ENCODE data around the gene LOXL4. TPM values are rescaled to one million over a fixed set of nuclear protein-coding genes. Genes with fewer than 3 reads are reported as not detected.

The LOXL4 gene
- total and polyA plus RNA-seq, 3 donors from 2014 or later = 14.0 to 38.2 (median 18.9) TPM

GRCh38 chr10:98276311-98276710 lies 8.3 kb upstream of the LOXL4 start:
- no peaks in the 10 kb centered on the region for H3K27me3 ChIP-seq
- 91 to 96% methylated on average over 3 of the region's 3 CpGs for WGBS, 2 donors
- H3K27ac ChIP-seq = no peak overlapping the region
- H3K36me3 ChIP-seq (ENCODE audit: low read depth, missing control alignments) = no peaks in the 10 kb centered on the region
- H3K4me1 ChIP-seq = no peaks in the 10 kb centered on the region
- intact Hi-C loops (cut with DNase I; ENCODE audit: low total_unique reads) = no loop called here
- no peak overlapping the region for H3K4me3 ChIP-seq
- H3K9me3 ChIP-seq = no peaks in the 10 kb centered on the region
- TF ChIP-seq CTCF (IDR thresholded peaks at IDR 0.05) = no peak
- TF ChIP-seq POLR2A (IDR thresholded peaks at IDR 0.05) = no peak
- no peak for DNase-seq

GRCh38 chr10:98274562-98274961 lies 6.6 kb upstream of the LOXL4 start:
- H3K4me3 ChIP-seq = no peak overlapping the region
- intact Hi-C loops (cut with DNase I; ENCODE audit: low total_unique reads) = no loop called here
- TF ChIP-seq POLR2A (IDR thresholded peaks at IDR 0.05) (no peak), CTCF (IDR thresholded peaks at IDR 0.05) (no peak)
- no peak overlapping the region for H3K27ac ChIP-seq
- H3K36me3 ChIP-seq (ENCODE audit: low read depth, missing control alignments) = no peaks in the 10 kb centered on the region
- DNase-seq = no peak
- no peaks in the 10 kb centered on the region for H3K9me3 ChIP-seq
- WGBS, 2 donors = 80 to 100% methylated on average over 3 of the region's 3 CpGs
- H3K4me1 ChIP-seq = peaks cover 4% of the 10 kb centered on the region
- H3K27me3 ChIP-seq = no peaks in the 10 kb centered on the region

GRCh38 chr10:98273057-98273850 lies 5.3 kb upstream of the LOXL4 start:
- Histone ChIP-seq H3K9me3 (no peaks in the 10 kb centered on the region), H3K27me3 (no peaks in the 10 kb centered on the region), H3K4me1 (peaks cover 14% of the 10 kb centered on the region), H3K27ac (no peak overlapping the region), H3K4me3 (no peak overlapping the region), H3K36me3 (ENCODE audit: low read depth, missing control alignments) (no peaks in the 10 kb centered on the region)
- TF ChIP-seq CTCF (IDR thresholded peaks at IDR 0.05) = no peak
- TF ChIP-seq POLR2A (IDR thresholded peaks at IDR 0.05) = no peak
- no peak for DNase-seq
- intact Hi-C loops (cut with DNase I; ENCODE audit: low total_unique reads) = no loop called here
- 82 to 87% methylated on average over 9 of the region's 9 CpGs for WGBS, 2 donors

GRCh38 chr10:98272656-98273055 lies 4.7 kb upstream of the LOXL4 start:
- intact Hi-C loops (cut with DNase I; ENCODE audit: low total_unique reads) = no loop called here
- H3K4me3 ChIP-seq = no peak overlapping the region
- no peaks in the 10 kb centered on the region for H3K9me3 ChIP-seq
- H3K4me1 ChIP-seq = peaks cover 14% of the 10 kb centered on the region
- DNase-seq = peak; percentile 7
- H3K27ac ChIP-seq = no peak overlapping the region
- 77 to 86% methylated on average over 10 of the region's 10 CpGs for whole genome bisulfite sequencing, 2 donors
- no peaks in the 10 kb centered on the region for H3K27me3 ChIP-seq
- no peaks in the 10 kb centered on the region for H3K36me3 ChIP-seq (ENCODE audit: low read depth, missing control alignments)
- TF ChIP-seq POLR2A (IDR thresholded peaks at IDR 0.05) (no peak), CTCF (IDR thresholded peaks at IDR 0.05) (no peak)

- TF ChIP-seq POLR2A (IDR thresholded peaks at IDR 0.05) = no peak
- no peak for TF ChIP-seq CTCF (IDR thresholded peaks at IDR 0.05)
- 67 to 75% methylated on average over 6 to 8 of the region's 8 CpGs for WGBS, 2 donors
- intact Hi-C loops (cut with DNase I; ENCODE audit: low total_unique reads) = no loop called here
- H3K27me3 ChIP-seq = no peaks in the 10 kb centered on the region
- no peak overlapping the region for H3K27ac ChIP-seq
- no peak overlapping the region for H3K4me3 ChIP-seq
- H3K9me3 ChIP-seq = no peaks in the 10 kb centered on the region
- DNase-seq = no peak
- H3K4me1 ChIP-seq = peaks cover 14% of the 10 kb centered on the region
- no peaks in the 10 kb centered on the region for H3K36me3 ChIP-seq (ENCODE audit: low read depth, missing control alignments)
These were observed 4.3 kb upstream of the LOXL4 start for GRCh38 chr10:98272245-98272644.
